Skeletal muscle satellite cell (primary cell): ENCODE measurements around the gene HRH4.

Experiments
- H3K27me3 ChIP-seq: 2 replicates; pipeline ENCODE4 v1.7.0; 2013; ENCODE audit warnings: low read length; ENCODE audit not compliant: control insufficient read depth, insufficient read depth
- H3K36me3 ChIP-seq: 2 replicates; pipeline ENCODE4 v1.7.0; 2013; ENCODE audit warnings: mild to moderate bottlenecking, control low read depth, low read length; ENCODE audit not compliant: insufficient read depth
- H3K4me1 ChIP-seq: 2 replicates; pipeline ENCODE4 v1.7.0; 2013; ENCODE audit warnings: low read length; ENCODE audit not compliant: control insufficient read depth, insufficient read depth
- H3K4me2 ChIP-seq: 2 replicates; pipeline ENCODE4 v1.7.0; 2013; ENCODE audit warnings: mild to moderate bottlenecking, low read length
- H3K4me3 ChIP-seq: 2 replicates; pipeline ENCODE4 v1.7.0; 2013; ENCODE audit warnings: low read length
- H3K9ac ChIP-seq: 2 replicates; pipeline ENCODE4 v1.7.0; 2013; ENCODE audit warnings: mild to moderate bottlenecking, low read depth, low read length, moderate library complexity
- H3K9me3 ChIP-seq: replicated peaks from 2 replicates; pipeline ENCODE4 v1.7.0; 2013; ENCODE audit warnings: mild to moderate bottlenecking, control low read depth, low read length

Gene HRH4

GRCh38 chr18:24432618-24433017, 27.8 kb upstream of the HRH4 start:
- H3K9me3 ChIP-seq, result no peaks in the 10 kb centered on the region
- peaks cover 10% of the 10 kb centered on the region for H3K36me3 ChIP-seq
- H3K4me3 ChIP-seq, result no peak overlapping the region
- no peaks in the 10 kb centered on the region for H3K27me3 ChIP-seq
- no peak overlapping the region for H3K9ac ChIP-seq
- H3K4me1 ChIP-seq, result peaks cover 3% of the 10 kb centered on the region
- H3K4me2 ChIP-seq, result no peak overlapping the region

GRCh38 chr18:24436939-24437338, 23.5 kb upstream of the HRH4 start:
- no peak overlapping the region for H3K4me3 ChIP-seq
- no peaks in the 10 kb centered on the region for H3K9me3 ChIP-seq
- H3K36me3 ChIP-seq, result peaks cover 30% of the 10 kb centered on the region
- H3K27me3 ChIP-seq, result no peaks in the 10 kb centered on the region
- H3K4me2 ChIP-seq, result no peak overlapping the region
- H3K4me1 ChIP-seq, result no peaks in the 10 kb centered on the region
- no peak overlapping the region for H3K9ac ChIP-seq

- no peak overlapping the region for H3K9ac ChIP-seq
- H3K4me3 ChIP-seq, result no peak overlapping the region
- no peaks in the 10 kb centered on the region for H3K27me3 ChIP-seq
- H3K36me3 ChIP-seq, result peaks cover 67% of the 10 kb centered on the region
- H3K4me2 ChIP-seq, result no peak overlapping the region
- no peaks in the 10 kb centered on the region for H3K9me3 ChIP-seq
- no peaks in the 10 kb centered on the region for H3K4me1 ChIP-seq
Measured at GRCh38 chr18:24443870-24444269, 16.6 kb upstream of the HRH4 start.

- H3K4me3 ChIP-seq, result no peak overlapping the region
- no peaks in the 10 kb centered on the region for H3K27me3 ChIP-seq
- no peak overlapping the region for H3K4me2 ChIP-seq
- peaks cover 72% of the 10 kb centered on the region for H3K36me3 ChIP-seq
- no peaks in the 10 kb centered on the region for H3K4me1 ChIP-seq
- no peak overlapping the region for H3K9ac ChIP-seq
- H3K9me3 ChIP-seq, result no peaks in the 10 kb centered on the region
Measured at GRCh38 chr18:24446453-24446852, 14.0 kb upstream of the HRH4 start.

- Histone ChIP-seq H3K4me1 (no peaks in the 10 kb centered on the region), H3K9me3 (no peaks in the 10 kb centered on the region), H3K4me3 (no peak overlapping the region), H3K4me2 (no peak overlapping the region), H3K9ac (no peak overlapping the region), H3K27me3 (no peaks in the 10 kb centered on the region), H3K36me3 (peaks cover 67% of the 10 kb centered on the region)
Measured at GRCh38 chr18:24446953-24447538, 13.4 kb upstream of the HRH4 start.

GRCh38 chr18:24447961-24448360, 12.5 kb upstream of the HRH4 start:
- Histone ChIP-seq H3K9ac (no peak overlapping the region), H3K4me2 (no peak overlapping the region), H3K36me3 (peaks cover 61% of the 10 kb centered on the region), H3K9me3 (no peaks in the 10 kb centered on the region), H3K27me3 (no peaks in the 10 kb centered on the region), H3K4me1 (no peaks in the 10 kb centered on the region), H3K4me3 (no peak overlapping the region)

GRCh38 chr18:24456549-24456948, 3.9 kb upstream of the HRH4 start:
- Histone ChIP-seq H3K36me3 (peaks cover 2% of the 10 kb centered on the region), H3K9me3 (no peaks in the 10 kb centered on the region), H3K4me1 (no peaks in the 10 kb centered on the region), H3K27me3 (no peaks in the 10 kb centered on the region), H3K9ac (no peak overlapping the region), H3K4me2 (no peak overlapping the region), H3K4me3 (no peak overlapping the region)

- H3K4me1 ChIP-seq, result no peaks in the 10 kb centered on the region
- H3K4me2 ChIP-seq, result no peak overlapping the region
Measured at GRCh38 chr18:24459772-24460171, 665 bp upstream of the HRH4 start.

GRCh38 chr18:24461996-24462395, 1.6 kb downstream of the HRH4 start:
- no peak overlapping the region for H3K4me2 ChIP-seq
- H3K9ac ChIP-seq, result no peak overlapping the region
- no peaks in the 10 kb centered on the region for H3K4me1 ChIP-seq
- no peaks in the 10 kb centered on the region for H3K9me3 ChIP-seq
- H3K27me3 ChIP-seq, result no peaks in the 10 kb centered on the region
- no peak overlapping the region for H3K4me3 ChIP-seq
- no peaks in the 10 kb centered on the region for H3K36me3 ChIP-seq

More at GRCh38 chr18:24459772-24460171, 665 bp upstream of the HRH4 start:
- Histone ChIP-seq H3K9ac (no peak overlapping the region), H3K9me3 (no peaks in the 10 kb centered on the region), H3K36me3 (no peaks in the 10 kb centered on the region), H3K4me3 (no peak overlapping the region), H3K27me3 (no peaks in the 10 kb centered on the region)

GRCh38 chr18:24462838-24463775, 2.7 kb downstream of the HRH4 start:
- Histone ChIP-seq H3K36me3 (no peaks in the 10 kb centered on the region), H3K4me3 (no peak overlapping the region), H3K4me2 (no peak overlapping the region), H3K4me1 (no peaks in the 10 kb centered on the region), H3K27me3 (no peaks in the 10 kb centered on the region), H3K9me3 (no peaks in the 10 kb centered on the region), H3K9ac (no peak overlapping the region)

GRCh38 chr18:24465486-24465885, 5.0 kb downstream of the HRH4 start:
- H3K27me3 ChIP-seq, result no peaks in the 10 kb centered on the region
- H3K36me3 ChIP-seq, result no peaks in the 10 kb centered on the region
- H3K4me3 ChIP-seq, result no peak overlapping the region
- no peak overlapping the region for H3K9ac ChIP-seq
- H3K4me2 ChIP-seq, result no peak overlapping the region
- no peaks in the 10 kb centered on the region for H3K4me1 ChIP-seq
- no peaks in the 10 kb centered on the region for H3K9me3 ChIP-seq

GRCh38 chr18:24466771-24467170, 6.3 kb downstream of the HRH4 start:
- H3K9ac ChIP-seq, result no peak overlapping the region
- no peaks in the 10 kb centered on the region for H3K4me1 ChIP-seq
- no peaks in the 10 kb centered on the region for H3K36me3 ChIP-seq
- H3K9me3 ChIP-seq, result no peaks in the 10 kb centered on the region
- no peaks in the 10 kb centered on the region for H3K27me3 ChIP-seq
- H3K4me2 ChIP-seq, result no peak overlapping the region
- H3K4me3 ChIP-seq, result no peak overlapping the region
